BE2C (cell line): ENCODE results near the gene SSNA1.

ENCODE experiments used
- DNase-seq: peaks from one replicate; pipeline ENCODE4 v3.0.0-alpha.2; 2020
- H3K27me3 ChIP-seq: fragments of 250-450 bp; sonication (Bioruptor Pico); 2 replicates; pipeline ENCODE4 v1.5.1; 2020; ENCODE audit warnings: mild to moderate bottlenecking
- H3K36me3 ChIP-seq: fragments of 250-450 bp; sonication (Bioruptor Pico); 2 replicates; pipeline ENCODE4 v1.5.1; 2020; ENCODE audit warnings: mild to moderate bottlenecking
- H3K4me1 ChIP-seq: fragments of 250-450 bp; sonication (Bioruptor Pico); 2 replicates; pipeline ENCODE4 v1.5.1; 2020
- H3K4me3 ChIP-seq: 2 replicates; pipeline ENCODE4 v1.5.1; 2011; ENCODE audit warnings: low read depth, low read length
- H3K9me3 ChIP-seq: fragments of 250-450 bp; sonication (Bioruptor Pico); 2 replicates; pipeline ENCODE4 v1.5.1; 2020
- TF ChIP-seq, protein P1 (sequence below): IDR thresholded peaks from 2 replicates; pipeline ENCODE4 v1.5.1; 2012; ENCODE audit warnings: mild to moderate bottlenecking, low read depth, low read length

The SSNA1 gene

GRCh38 chr9:137141976-137142936 lies 46.2 kb upstream of the SSNA1 start:
- Histone ChIP-seq H3K4me1 (no peaks in the 10 kb centered on the region), H3K9me3 (no peaks in the 10 kb centered on the region), H3K36me3 (no peaks in the 10 kb centered on the region), H3K27me3 (peaks cover 25% of the 10 kb centered on the region), H3K4me3 (no peak overlapping the region)
- DNase-seq, result no peak
- TF ChIP-seq, protein P1, sequence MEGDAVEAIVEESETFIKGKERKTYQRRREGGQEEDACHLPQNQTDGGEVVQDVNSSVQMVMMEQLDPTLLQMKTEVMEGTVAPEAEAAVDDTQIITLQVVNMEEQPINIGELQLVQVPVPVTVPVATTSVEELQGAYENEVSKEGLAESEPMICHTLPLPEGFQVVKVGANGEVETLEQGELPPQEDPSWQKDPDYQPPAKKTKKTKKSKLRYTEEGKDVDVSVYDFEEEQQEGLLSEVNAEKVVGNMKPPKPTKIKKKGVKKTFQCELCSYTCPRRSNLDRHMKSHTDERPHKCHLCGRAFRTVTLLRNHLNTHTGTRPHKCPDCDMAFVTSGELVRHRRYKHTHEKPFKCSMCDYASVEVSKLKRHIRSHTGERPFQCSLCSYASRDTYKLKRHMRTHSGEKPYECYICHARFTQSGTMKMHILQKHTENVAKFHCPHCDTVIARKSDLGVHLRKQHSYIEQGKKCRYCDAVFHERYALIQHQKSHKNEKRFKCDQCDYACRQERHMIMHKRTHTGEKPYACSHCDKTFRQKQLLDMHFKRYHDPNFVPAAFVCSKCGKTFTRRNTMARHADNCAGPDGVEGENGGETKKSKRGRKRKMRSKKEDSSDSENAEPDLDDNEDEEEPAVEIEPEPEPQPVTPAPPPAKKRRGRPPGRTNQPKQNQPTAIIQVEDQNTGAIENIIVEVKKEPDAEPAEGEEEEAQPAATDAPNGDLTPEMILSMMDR, result no peak

DNA sequence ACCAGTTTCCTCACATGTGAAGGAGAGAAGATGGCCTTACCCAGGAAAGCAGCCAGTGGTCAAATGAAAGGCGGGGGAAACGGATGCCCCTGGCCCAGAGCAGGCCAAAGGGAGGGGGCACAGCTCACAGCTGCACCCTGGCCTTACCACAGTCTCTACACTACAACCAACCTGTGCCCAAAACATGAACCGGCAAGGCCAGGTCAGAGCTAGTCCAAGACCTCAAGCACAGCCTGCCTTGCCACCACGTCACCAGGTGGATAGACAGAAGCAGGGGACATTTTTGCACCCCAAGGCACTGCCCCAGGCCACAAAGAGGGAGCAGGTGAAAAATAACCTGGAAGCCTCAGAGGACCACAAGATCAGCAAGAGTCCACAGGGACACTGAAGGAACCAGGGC lies 45.0 kb upstream of the SSNA1 start:
- peaks cover 21% of the 10 kb centered on the region for H3K27me3 ChIP-seq
- TF ChIP-seq, protein P1, result no peak
- DNase-seq, result no peak
- H3K4me3 ChIP-seq, result no peak overlapping the region
- H3K9me3 ChIP-seq, result no peaks in the 10 kb centered on the region
- no peaks in the 10 kb centered on the region for H3K4me1 ChIP-seq
- H3K36me3 ChIP-seq, result no peaks in the 10 kb centered on the region

- Histone ChIP-seq H3K27me3 (no peaks in the 10 kb centered on the region), H3K4me3 (no peak overlapping the region), H3K9me3 (no peaks in the 10 kb centered on the region), H3K4me1 (peaks cover 6% of the 10 kb centered on the region), H3K36me3 (no peaks in the 10 kb centered on the region)
- TF ChIP-seq, protein P1, result no peak
- DNase-seq, result peak; percentile 11
Observed at GRCh38 chr9:137145731-137146526, 42.5 kb upstream of the SSNA1 start.

DNA sequence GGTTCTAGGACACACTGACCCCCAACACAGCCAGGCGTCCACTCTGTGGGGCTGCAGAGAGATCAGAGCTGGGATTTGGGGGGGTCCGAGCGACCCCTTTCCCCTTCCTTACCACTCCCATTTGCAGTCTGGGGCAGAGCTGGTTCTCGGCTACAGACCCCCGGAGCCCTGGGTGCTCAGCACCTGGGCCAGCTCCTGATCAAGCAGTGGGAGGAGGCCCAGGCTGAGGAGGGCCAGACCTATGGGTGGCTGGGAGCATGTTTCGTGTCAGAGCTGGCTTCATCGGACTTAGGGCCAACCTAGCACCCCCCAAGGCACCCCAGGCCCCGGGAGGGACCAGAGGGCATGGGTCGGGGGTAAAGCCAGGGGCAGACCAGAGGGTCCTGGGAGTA lies 42.0 kb upstream of the SSNA1 start:
- TF ChIP-seq, protein P1, result no peak
- no peak overlapping the region for H3K4me3 ChIP-seq
- H3K9me3 ChIP-seq, result no peaks in the 10 kb centered on the region
- DNase-seq, result peak; percentile 6
- H3K36me3 ChIP-seq, result no peaks in the 10 kb centered on the region
- peaks cover 8% of the 10 kb centered on the region for H3K4me1 ChIP-seq
- no peaks in the 10 kb centered on the region for H3K27me3 ChIP-seq

- TF ChIP-seq, protein P1, result no peak
Observed at GRCh38 chr9:137147091-137147792, 41.2 kb upstream of the SSNA1 start.

More at GRCh38 chr9:137147091-137147792, 41.2 kb upstream of the SSNA1 start:
- peak; percentile 10 for DNase-seq
- H3K4me1 ChIP-seq, result peaks cover 9% of the 10 kb centered on the region
- H3K4me3 ChIP-seq, result no peak overlapping the region
- H3K36me3 ChIP-seq, result no peaks in the 10 kb centered on the region
- H3K27me3 ChIP-seq, result no peaks in the 10 kb centered on the region
- H3K9me3 ChIP-seq, result no peaks in the 10 kb centered on the region
